ENCODE results near the gene TSC2.
"Not testable (repeated sequence)": the region's sequence is repeated elsewhere in the genome, so short reads cannot be mapped to it uniquely, and the experiment has no call there.

Gene TSC2

GRCh38 chr16:2009791-2010510 lies 37.8 kb upstream of the TSC2 start, which contains the start of gene ZNF598:
Gene ZNF598 (minus strand): TSS chr16:2009821.
- peak; percentile 68 to 73 for DNase-seq (ENCODE audit: low read depth in 2 of 2)

DNA sequence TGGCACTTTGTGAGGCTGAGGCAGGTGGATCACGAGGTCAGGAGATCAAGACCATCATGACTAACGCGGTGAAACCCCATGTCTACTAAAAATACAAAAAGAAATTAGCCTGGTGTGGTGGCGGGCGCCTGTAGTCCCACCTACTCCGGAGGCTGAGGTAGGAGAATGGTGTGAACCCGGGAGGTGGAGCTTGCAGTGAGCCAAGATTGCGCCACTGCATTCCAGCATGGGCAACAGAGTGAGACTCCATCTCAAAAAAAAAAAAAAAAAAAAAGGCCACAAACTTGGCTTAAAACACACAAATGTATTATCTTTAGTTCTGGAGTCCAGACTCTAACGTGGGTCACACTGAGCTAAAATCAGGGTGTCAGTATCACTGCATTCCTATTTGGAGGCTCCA lies 36.1 kb upstream of the TSC2 start:
- DNase-seq (ENCODE audit: low read depth in 2 of 2): not testable (repeated sequence)

GRCh38 chr16:2013527-2013926 lies 34.3 kb upstream of the TSC2 start:
- DNase-seq (ENCODE audit: low read depth in 2 of 2): no peak

GRCh38 chr16:2015117-2015946 lies 32.5 kb upstream of the TSC2 start:
- DNase-seq (ENCODE audit: low read depth in 2 of 2): no peak

DNA sequence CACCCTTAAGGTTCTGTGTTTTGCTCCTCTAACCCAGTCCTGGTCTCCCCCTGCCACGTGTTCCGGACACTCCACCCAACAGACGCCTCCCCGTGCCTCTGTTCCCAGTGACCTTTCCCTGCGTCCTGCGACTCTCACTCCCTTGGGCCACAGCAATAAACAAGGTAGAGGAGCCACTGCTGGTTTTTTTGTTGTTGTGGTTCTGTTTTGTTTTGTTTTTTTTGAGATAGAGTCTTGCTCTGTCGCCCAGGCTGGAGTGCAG lies 31.9 kb upstream of the TSC2 start:
- no peak for DNase-seq (ENCODE audit: low read depth in 2 of 2)

- DNase-seq (ENCODE audit: low read depth in 2 of 2): no peak
These were observed 31.3 kb upstream of the TSC2 start for GRCh38 chr16:2016407-2016922.

DNA sequence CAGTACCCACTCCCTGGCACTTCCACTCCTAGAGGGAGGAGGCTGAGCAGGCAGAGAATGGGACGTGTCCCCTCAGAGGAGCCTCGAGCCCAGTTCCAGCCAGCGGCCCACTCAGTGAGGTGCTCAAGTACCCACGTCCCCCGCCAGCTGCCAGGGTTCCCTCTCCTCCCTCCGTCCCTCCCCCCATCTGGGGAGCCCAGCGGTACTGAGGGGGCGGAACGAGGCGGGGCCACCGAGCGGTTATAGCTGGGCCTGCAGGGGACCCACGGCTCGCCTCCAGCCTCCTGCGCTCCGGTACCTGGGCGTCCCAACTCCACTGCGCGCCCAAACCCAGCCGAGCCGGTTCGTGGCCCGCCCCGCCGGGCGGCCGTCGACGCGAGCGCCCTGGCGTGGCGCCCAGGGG lies 28.3 kb upstream of the TSC2 start, which contains the start of gene NPW:
NPW (plus strand) TSS at position 268 of the 403 bp plus-strand sequence.
- peak; percentile 28 to 38 for DNase-seq (ENCODE audit: low read depth in 2 of 2)

DNA sequence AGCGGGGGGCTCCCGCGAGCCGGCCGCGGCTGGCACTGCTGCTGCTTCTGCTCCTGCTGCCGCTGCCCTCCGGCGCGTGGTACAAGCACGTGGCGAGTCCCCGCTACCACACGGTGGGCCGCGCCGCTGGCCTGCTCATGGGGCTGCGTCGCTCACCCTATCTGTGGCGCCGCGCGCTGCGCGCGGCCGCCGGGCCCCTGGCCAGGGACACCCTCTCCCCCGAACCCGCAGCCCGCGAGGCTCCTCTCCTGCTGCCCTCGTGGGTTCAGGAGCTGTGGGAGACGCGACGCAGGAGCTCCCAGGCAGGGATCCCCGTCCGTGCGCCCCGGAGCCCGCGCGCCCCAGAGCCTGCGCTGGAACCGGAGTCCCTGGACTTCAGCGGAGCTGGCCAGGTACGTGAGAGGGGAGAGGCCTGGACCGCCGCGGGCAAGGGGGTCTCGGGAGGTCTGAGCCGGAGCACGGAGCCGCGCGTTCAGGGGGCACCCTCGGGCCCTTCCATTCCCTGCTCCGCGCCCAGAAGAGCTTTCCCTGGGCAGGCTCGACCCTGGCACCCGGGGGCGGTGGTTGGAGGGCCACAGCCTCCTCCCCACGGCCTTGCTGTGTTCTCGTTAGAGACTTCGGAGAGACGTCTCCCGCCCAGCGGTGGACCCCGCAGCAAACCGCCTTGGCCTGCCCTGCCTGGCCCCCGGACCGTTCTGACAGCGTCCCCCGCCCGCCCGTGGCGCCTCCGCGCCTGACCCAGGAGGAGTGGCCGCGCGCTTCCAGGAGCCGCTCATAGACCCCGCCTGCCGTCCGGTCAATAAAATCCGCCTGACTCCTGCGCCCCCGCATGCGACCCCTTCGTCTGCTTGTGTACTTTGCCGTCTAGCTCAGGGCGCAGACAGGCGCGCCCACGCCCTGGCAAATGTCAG lies 27.6 kb upstream of the TSC2 start:
- DNase-seq (ENCODE audit: low read depth in 2 of 2): no peak

DNA sequence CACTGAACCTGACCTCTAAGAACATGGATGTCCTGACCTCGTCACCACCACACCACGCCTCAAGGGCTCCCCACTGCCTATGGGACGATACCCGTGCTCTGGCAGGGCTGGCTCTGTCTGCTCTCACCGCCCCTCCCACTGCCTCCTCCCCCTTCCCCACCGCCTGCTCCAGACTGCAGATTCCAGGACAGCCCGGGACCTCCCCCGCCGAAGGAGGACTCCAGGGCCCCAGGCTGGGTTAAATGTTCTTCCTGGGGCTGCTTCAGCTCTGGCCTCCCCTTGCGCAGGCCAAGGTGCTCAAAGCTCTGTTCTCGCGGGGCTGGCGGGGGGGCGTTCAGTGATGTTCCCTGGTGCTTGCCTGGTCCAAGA lies 25.1 kb upstream of the TSC2 start:
- DNase-seq (ENCODE audit: low read depth in 2 of 2): no peak

DNA sequence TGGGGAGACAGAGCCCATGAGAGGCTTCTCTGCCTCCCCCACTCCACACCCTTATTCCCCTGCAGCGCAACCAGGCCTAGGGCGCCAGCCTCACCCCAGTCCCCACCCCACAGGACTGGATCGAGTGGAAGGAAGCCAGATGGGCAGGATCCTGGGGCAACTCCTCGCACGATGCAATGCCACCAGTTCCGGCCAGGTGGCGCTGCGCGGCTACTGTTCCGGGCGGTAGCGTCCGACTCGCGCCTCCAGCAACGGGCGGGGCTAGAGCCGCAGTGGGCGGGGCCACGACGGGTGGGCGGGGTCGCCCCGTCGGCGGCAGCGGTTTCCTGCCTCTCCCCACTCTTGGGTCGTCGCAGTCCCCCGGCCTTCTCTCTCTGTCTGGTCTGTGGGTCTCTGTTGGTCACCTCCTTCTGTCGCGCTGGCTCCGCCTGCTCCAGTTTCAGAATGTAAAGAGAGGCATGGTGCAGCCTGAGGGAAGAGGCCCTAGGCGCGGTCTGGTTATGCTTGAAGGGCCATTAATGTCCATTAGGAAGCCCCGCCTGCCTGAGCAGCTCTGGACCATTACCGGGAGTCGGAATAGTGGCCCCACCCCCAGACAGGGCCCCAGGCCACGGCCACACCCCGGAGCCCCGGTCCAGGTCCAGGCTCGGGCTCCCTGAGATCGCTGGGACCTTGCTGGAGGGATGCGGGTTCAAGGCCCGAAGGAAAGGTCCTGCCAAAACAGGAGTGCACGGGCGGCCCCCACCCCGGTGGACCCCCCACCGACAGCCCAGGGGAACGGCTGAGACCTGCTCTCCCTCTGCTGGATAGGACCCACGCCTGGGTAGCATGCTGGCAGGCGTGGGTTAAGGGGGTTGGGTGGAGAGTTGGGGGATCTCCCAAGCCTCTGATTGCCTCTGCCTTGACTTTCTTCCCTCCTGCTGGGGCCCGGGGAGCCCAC lies 24.4 kb upstream of the TSC2 start:
- peak; percentile 88 to 91 for DNase-seq (ENCODE audit: low read depth in 2 of 2)

GRCh38 chr16:2024032-2024420 lies 23.8 kb upstream of the TSC2 start:
- DNase-seq (ENCODE audit: low read depth in 2 of 2): no peak

DNA sequence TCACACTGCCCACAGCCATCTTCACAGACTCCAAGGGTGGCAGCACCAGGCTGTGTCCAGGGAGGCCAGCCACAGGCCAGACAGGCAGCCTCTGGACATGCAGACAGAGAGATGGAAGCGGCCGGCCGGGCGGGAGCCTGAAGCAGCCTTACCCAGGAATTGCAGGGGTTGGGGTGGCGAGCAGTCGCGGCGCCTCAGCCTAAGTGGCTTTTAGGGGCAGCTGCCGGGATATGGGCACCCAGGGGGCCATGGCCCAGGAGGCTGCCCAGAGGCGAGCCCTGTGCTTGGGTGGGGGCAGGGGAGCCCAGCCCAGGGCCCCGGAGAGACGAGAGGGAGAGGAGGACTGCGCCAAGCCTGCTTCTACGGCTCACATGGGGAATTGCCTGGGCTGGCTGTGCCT lies 22.5 kb upstream of the TSC2 start:
- DNase-seq (ENCODE audit: low read depth in 2 of 2): no peak

- no peak for DNase-seq (ENCODE audit: low read depth in 2 of 2)
These were observed 21.8 kb upstream of the TSC2 start for GRCh38 chr16:2025878-2026460.

- no peak for DNase-seq (ENCODE audit: low read depth in 2 of 2)
These were observed 21.2 kb upstream of the TSC2 start, which contains the start of gene NHERF2 for GRCh38 chr16:2026461-2027023. Gene NHERF2 (plus strand): TSS chr16:2026902. CDS start chr16:2027006, 104 bp downstream.

GRCh38 chr16:2027024-2028010 lies 20.5 kb upstream of the TSC2 start:
- no peak for DNase-seq (ENCODE audit: low read depth in 2 of 2)

DNA sequence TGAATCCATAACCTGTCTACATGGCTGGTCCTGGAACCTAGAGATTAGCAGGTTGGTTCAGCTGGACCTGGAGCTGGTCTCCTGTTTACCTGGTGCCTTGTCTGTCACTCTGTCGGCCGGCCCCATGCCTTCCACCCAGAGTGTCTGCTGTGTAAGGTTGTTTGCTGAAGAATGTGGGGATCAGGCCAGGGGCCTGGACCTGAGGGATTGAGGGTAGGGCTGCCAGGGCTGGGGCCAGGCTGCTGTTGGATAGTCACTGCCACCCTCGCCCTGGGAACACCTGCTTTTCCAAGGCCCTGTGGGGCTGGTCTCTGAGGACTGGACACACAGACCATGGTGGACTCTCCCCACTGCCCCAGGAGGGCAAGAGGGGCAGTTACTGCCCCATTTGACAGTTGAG lies 19.6 kb upstream of the TSC2 start:
- no peak for DNase-seq (ENCODE audit: low read depth in 2 of 2)

DNA sequence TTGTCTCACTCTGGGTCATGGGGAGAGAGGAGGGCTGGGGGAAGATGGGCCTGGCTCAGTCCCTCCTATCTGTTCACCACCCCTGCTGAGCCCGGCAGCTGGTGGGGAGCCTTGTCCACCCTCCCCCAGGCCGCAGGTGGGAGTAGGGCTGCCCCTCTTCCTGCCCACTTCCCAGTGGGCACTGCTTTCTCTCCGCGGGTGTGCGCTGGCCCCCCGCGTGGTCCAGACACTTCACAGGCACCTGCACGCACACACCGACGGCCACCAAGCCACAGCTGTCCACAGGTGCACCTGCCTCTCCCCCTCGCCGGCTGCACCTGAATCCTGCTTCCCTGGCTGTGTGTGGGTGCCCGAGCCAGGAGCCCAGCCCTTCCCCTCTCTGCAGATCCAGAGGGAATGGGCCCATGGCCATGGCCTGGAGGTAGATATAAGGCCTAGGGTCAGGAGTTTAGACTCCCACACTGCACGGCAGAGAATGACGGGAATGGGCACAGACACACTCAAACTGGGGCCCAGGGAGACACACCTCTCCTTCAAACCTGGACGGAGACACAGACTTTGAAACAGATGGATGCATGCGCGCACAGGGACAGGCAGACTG lies 19.1 kb upstream of the TSC2 start:
- no peak for DNase-seq (ENCODE audit: low read depth in 2 of 2)

GRCh38 chr16:2029350-2029749 lies 18.4 kb upstream of the TSC2 start:
- no peak for DNase-seq (ENCODE audit: low read depth in 2 of 2)

GRCh38 chr16:2030036-2030435 lies 17.7 kb upstream of the TSC2 start:
- no peak for DNase-seq (ENCODE audit: low read depth in 2 of 2)
